Measurements from ENCODE around the gene HDAC10. TPM values are rescaled to one million over a fixed set of nuclear protein-coding genes. Genes with fewer than 3 reads are reported as not detected.

Gene HDAC10
- total RNA-seq, 1 experiment from 2014 or later, result 45.0 TPM

DNA sequence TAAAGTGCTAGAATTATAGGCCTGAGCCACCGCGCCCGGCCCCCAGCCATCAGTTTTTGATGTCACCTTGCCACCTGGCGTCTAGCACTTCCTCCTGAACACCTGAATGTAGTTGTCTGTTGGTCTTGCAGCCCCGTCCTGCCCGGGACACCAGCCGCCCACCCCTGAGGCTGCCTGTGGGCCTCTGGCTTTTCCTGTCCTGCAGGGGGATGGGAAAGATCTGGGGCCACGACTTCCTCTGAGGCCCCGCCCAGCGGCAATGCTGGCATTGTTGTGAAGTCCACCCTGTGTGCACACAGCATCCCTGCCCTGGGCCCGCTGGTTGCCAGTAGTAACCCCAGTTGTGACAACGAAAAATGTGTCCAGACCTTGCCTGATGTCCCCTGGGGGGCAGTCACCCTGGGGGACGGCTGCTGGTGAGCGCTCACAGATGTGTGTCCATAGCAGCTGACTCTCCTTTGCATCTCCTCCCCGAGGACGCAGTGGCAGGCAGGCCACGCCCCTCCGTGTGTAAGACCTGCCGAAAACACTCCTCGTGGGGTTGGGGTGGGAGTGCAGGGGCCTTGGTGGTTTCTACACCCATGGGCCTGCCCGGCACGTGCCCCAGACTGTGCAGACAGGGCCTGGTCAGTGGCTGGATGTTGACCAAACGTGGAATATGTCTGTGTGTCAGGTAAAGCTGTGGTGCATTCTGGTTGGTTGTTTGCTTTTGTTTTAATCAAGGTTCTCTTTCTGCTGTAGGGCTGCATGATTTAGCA lies 43.5 kb downstream of the HDAC10 start:
- Histone ChIP-seq H4K91ac (ENCODE audit: insufficient read length, low read depth, low read length) (no peak overlapping the region), H3K27ac (ENCODE audit: insufficient read length, low read depth, low read length) (no peak overlapping the region), H2BK5ac (ENCODE audit: insufficient read length, low read length) (no peak overlapping the region), H3K56ac (ENCODE audit: insufficient read length, low read depth, low read length) (no peak overlapping the region), H3K18ac (ENCODE audit: insufficient read length, low read depth, low read length) (no peak overlapping the region), H4K5ac (ENCODE audit: insufficient read length, low read depth, low read length) (no peak overlapping the region), H3K4me1 (ENCODE audit: insufficient read depth, low read length) (no peaks in the 10 kb centered on the region), H3K9ac (ENCODE audit: extremely low read depth, insufficient read length, low read length) (no peak overlapping the region), H4K20me1 (ENCODE audit: control insufficient read depth, insufficient read depth, insufficient read length) (no peaks in the 10 kb centered on the region), H2BK120ac (ENCODE audit: low read depth, low read length, poor library complexity, severe bottlenecking) (no peak overlapping the region), H3K23ac (ENCODE audit: insufficient read length, low read depth, low read length) (no peak overlapping the region), H3K79me1 (ENCODE audit: insufficient read depth, low read depth, low read length, poor library complexity, severe bottlenecking) (no peaks in the 10 kb centered on the region), H3T11ph (ENCODE audit: low read length) (no peak overlapping the region), H3K4ac (ENCODE audit: low read depth, low read length) (no peak overlapping the region), H3K79me2 (ENCODE audit: insufficient read depth, low read length) (no peaks in the 10 kb centered on the region; the same call in 1 of the 2 replicates), H3K14ac (ENCODE audit: insufficient read depth, low read length) (no peak overlapping the region), H3K9me3 (ENCODE audit: control insufficient read depth, low read depth, low read length) (no peaks in the 10 kb centered on the region), H3K23me2 (ENCODE audit: insufficient read length, low read depth, low read length, poor library complexity, severe bottlenecking) (no peaks in the 10 kb centered on the region), H2BK15ac (ENCODE audit: low read depth, low read length) (no peak overlapping the region), H3K27me3 (ENCODE audit: insufficient read depth, low read length) (no peaks in the 10 kb centered on the region), H2AK5ac (ENCODE audit: insufficient read length, low read length) (no peak overlapping the region), H4K8ac (replicated peaks; ENCODE audit: insufficient read length, low read depth, low read length) (no peak overlapping the region), H2AFZ (ENCODE audit: low read length) (no peak overlapping the region), H3K4me2 (ENCODE audit: insufficient read depth, insufficient read length, low read length) (no peak overlapping the region), H2BK12ac (ENCODE audit: insufficient read length, low read depth, low read length) (no peak overlapping the region), H2BK20ac (ENCODE audit: low read depth, low read length, poor library complexity, severe bottlenecking) (no peak overlapping the region)
- DNase-seq, result no peak
- Mint-ChIP-seq H3K36me3 (ENCODE audit: insufficient read depth in 1 of 3, low read depth in 3 of 3) (peaks cover 25 to 62% (median 61%) of the 10 kb centered on the region in 3 experiments), H3K27me3 (ENCODE audit: low read depth) (no peaks in the 10 kb centered on the region), H3K4me3 (no peak overlapping the region), H3K4me1 (peaks cover 2 to 6% of the 10 kb centered on the region in 2 experiments; a peak in 2 of 4 replicates), H3K9me3 (peaks cover 5 to 9% of the 10 kb centered on the region in 2 experiments; a peak in 3 of 5 replicates), H3K27ac (no peak overlapping the region)
- TF ChIP-seq, protein P1, sequence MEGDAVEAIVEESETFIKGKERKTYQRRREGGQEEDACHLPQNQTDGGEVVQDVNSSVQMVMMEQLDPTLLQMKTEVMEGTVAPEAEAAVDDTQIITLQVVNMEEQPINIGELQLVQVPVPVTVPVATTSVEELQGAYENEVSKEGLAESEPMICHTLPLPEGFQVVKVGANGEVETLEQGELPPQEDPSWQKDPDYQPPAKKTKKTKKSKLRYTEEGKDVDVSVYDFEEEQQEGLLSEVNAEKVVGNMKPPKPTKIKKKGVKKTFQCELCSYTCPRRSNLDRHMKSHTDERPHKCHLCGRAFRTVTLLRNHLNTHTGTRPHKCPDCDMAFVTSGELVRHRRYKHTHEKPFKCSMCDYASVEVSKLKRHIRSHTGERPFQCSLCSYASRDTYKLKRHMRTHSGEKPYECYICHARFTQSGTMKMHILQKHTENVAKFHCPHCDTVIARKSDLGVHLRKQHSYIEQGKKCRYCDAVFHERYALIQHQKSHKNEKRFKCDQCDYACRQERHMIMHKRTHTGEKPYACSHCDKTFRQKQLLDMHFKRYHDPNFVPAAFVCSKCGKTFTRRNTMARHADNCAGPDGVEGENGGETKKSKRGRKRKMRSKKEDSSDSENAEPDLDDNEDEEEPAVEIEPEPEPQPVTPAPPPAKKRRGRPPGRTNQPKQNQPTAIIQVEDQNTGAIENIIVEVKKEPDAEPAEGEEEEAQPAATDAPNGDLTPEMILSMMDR (conservative IDR thresholded peaks at IDR 0.05), result no peak
- no CpG with 5 or more reads among the region's 23 CpGs for WGBS (ENCODE audit: extremely low coverage, insufficient read length, low lambda C conversion rate)

Measured in H9 (cell line).